Measurements from ENCODE around the gene LSM14A. TPM values are rescaled to one million over a fixed set of nuclear protein-coding genes. Genes with fewer than 3 reads are reported as not detected.
A peak's percentile ranks its signal among the peaks of the same experiment; 100 is the strongest.

LSM14A gene
- total and polyA plus RNA-seq, 2 of the 13 experiments (the other 11 are each of a cell fraction or from before 2014, with no cell fraction given), result 77.0 to 83.6 TPM

DNA sequence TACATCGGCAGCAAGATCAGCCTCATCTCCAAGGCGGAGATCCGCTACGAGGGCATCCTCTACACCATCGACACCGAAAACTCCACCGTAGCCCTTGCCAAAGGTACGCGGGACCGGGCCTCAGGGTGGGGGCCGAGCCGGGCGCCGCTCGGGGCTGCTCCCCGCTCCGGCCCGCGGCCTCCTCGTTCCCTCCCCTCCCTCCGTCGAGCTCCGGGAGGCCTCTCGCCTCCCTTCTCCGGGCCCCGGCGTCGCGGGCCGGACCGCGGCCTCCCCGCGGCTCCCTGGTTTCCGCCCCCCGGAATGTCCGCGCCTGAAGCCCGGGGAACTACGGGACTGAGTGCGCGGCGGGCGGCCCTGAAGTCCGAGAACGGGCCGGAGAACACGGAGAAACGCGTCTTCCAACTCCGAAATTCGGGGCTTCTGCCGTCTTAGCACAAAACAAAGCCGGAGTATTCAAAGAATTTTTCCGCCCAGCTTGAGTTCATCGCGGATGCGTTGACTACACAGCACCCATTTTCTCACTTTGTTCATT lies 423 bp downstream of the LSM14A start (continued):
- TF ChIP-seq, protein P1, sequence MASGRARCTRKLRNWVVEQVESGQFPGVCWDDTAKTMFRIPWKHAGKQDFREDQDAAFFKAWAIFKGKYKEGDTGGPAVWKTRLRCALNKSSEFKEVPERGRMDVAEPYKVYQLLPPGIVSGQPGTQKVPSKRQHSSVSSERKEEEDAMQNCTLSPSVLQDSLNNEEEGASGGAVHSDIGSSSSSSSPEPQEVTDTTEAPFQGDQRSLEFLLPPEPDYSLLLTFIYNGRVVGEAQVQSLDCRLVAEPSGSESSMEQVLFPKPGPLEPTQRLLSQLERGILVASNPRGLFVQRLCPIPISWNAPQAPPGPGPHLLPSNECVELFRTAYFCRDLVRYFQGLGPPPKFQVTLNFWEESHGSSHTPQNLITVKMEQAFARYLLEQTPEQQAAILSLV (CRISPR knock-in tag; IDR thresholded peaks at IDR 0.05; ENCODE audit: borderline replicate concordance), result no peak
- TF ChIP-seq NAIF1 (CRISPR knock-in tag; IDR thresholded peaks at IDR 0.05; ENCODE audit: borderline replicate concordance) (no peak), BRD4 (CRISPR knock-in tag; IDR thresholded peaks at IDR 0.05) (no peak), ZNF558 (CRISPR knock-in tag; IDR thresholded peaks at IDR 0.05; ENCODE audit: borderline replicate concordance) (peak; percentile 9; the same call in 1 of the 2 replicates), ZNF484 (CRISPR knock-in tag; IDR thresholded peaks at IDR 0.05; ENCODE audit: borderline replicate concordance, low read depth) (no peak), ZNF776 (CRISPR knock-in tag; IDR thresholded peaks at IDR 0.05) (no peak), ZNF282 (IDR thresholded peaks at IDR 0.05; ENCODE audit: partially characterized antibody) (no peak), EEA1 (CRISPR knock-in tag; IDR thresholded peaks at IDR 0.05; ENCODE audit: borderline replicate concordance) (no peak), TP53 (CRISPR knock-in tag; conservative IDR thresholded peaks at IDR 0.05) (no peak), ZNF121 (CRISPR knock-in tag; IDR thresholded peaks at IDR 0.05) (no peak), ZNF652 (CRISPR knock-in tag; IDR thresholded peaks at IDR 0.05; ENCODE audit: borderline replicate concordance, low read depth) (no peak), ZNF367 (CRISPR knock-in tag; IDR thresholded peaks at IDR 0.05; ENCODE audit: borderline replicate concordance) (no peak), MZF1 (CRISPR knock-in tag; IDR thresholded peaks at IDR 0.05; ENCODE audit: borderline replicate concordance) (no peak), ZNF263 (CRISPR knock-in tag; IDR thresholded peaks at IDR 0.05) (no peak), ZNF616 (CRISPR knock-in tag; IDR thresholded peaks at IDR 0.05; ENCODE audit: low read depth) (no peak), RBFOX2 (IDR thresholded peaks at IDR 0.05; ENCODE audit: low read depth, low read length) (peak; percentile 83), MIER2 (CRISPR knock-in tag; IDR thresholded peaks at IDR 0.05) (no peak), NFE2L2 (IDR thresholded peaks at IDR 0.05; ENCODE audit: low read length) (no peak), ZNF160 (CRISPR knock-in tag; IDR thresholded peaks at IDR 0.05) (no peak), CAMTA2 (CRISPR knock-in tag; IDR thresholded peaks at IDR 0.05; ENCODE audit: borderline replicate concordance) (0 out of 2 replicates have a peak, but pooled peaks have one; percentile 20), PHF5A (CRISPR knock-in tag; IDR thresholded peaks at IDR 0.05; ENCODE audit: low read depth, unreplicated experiment) (no peak)
- TF ChIP-seq, protein P2, sequence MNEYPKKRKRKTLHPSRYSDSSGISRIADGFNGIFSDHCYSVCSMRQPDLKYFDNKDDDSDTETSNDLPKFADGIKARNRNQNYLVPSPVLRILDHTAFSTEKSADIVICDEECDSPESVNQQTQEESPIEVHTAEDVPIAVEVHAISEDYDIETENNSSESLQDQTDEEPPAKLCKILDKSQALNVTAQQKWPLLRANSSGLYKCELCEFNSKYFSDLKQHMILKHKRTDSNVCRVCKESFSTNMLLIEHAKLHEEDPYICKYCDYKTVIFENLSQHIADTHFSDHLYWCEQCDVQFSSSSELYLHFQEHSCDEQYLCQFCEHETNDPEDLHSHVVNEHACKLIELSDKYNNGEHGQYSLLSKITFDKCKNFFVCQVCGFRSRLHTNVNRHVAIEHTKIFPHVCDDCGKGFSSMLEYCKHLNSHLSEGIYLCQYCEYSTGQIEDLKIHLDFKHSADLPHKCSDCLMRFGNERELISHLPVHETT (CRISPR knock-in tag; conservative IDR thresholded peaks at IDR 0.05), result no peak
- TF ChIP-seq, protein P3, sequence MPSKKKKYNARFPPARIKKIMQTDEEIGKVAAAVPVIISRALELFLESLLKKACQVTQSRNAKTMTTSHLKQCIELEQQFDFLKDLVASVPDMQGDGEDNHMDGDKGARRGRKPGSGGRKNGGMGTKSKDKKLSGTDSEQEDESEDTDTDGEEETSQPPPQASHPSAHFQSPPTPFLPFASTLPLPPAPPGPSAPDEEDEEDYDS (CRISPR knock-in tag; IDR thresholded peaks at IDR 0.05), result no peak
- TF ChIP-seq, protein P4, sequence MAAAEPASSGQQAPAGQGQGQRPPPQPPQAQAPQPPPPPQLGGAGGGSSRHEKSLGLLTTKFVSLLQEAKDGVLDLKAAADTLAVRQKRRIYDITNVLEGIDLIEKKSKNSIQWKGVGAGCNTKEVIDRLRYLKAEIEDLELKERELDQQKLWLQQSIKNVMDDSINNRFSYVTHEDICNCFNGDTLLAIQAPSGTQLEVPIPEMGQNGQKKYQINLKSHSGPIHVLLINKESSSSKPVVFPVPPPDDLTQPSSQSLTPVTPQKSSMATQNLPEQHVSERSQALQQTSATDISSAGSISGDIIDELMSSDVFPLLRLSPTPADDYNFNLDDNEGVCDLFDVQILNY (CRISPR knock-in tag; conservative IDR thresholded peaks at IDR 0.05), result no peak; the same call in 1 of the 2 replicates
- TF ChIP-seq, protein P5, sequence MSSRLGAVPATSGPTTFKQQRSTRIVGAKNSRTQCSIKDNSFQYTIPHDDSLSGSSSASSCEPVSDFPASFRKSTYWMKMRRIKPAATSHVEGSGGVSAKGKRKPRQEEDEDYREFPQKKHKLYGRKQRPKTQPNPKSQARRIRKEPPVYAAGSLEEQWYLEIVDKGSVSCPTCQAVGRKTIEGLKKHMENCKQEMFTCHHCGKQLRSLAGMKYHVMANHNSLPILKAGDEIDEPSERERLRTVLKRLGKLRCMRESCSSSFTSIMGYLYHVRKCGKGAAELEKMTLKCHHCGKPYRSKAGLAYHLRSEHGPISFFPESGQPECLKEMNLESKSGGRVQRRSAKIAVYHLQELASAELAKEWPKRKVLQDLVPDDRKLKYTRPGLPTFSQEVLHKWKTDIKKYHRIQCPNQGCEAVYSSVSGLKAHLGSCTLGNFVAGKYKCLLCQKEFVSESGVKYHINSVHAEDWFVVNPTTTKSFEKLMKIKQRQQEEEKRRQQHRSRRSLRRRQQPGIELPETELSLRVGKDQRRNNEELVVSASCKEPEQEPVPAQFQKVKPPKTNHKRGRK (CRISPR knock-in tag; IDR thresholded peaks at IDR 0.05), result no peak
- TF ChIP-seq, protein P6, sequence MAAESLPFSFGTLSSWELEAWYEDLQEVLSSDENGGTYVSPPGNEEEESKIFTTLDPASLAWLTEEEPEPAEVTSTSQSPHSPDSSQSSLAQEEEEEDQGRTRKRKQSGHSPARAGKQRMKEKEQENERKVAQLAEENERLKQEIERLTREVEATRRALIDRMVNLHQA (CRISPR knock-in tag; IDR thresholded peaks at IDR 0.05), result no peak
